OCI-LY7 (cell line): ENCODE data around the gene IL1RAPL1.

ENCODE experiments used
- EZH2phosphoT487 ChIP-seq: fragments of 200-600 bp; sonication (generic); IDR thresholded peaks from 2 replicates; pipeline ENCODE4 v1.6.1; 2018; ENCODE audit warnings: low read depth, borderline replicate concordance, mild to moderate bottlenecking, mixed run types, antibody characterized with exemption, low read length, moderate library complexity, mixed read lengths
- TF ChIP-seq, protein P1 (sequence below): fragments of 200-600 bp; sonication (generic); conservative IDR thresholded peaks from 2 replicates; pipeline ENCODE4 v1.5.1; 2014; ENCODE audit warnings: mild to moderate bottlenecking, antibody characterized with exemption, low read length, moderate library complexity, mixed read lengths

GRCh38 chrX:29824176-29824906 is 1237.1 kb downstream of the IL1RAPL1 start:
- TF ChIP-seq, protein P1, sequence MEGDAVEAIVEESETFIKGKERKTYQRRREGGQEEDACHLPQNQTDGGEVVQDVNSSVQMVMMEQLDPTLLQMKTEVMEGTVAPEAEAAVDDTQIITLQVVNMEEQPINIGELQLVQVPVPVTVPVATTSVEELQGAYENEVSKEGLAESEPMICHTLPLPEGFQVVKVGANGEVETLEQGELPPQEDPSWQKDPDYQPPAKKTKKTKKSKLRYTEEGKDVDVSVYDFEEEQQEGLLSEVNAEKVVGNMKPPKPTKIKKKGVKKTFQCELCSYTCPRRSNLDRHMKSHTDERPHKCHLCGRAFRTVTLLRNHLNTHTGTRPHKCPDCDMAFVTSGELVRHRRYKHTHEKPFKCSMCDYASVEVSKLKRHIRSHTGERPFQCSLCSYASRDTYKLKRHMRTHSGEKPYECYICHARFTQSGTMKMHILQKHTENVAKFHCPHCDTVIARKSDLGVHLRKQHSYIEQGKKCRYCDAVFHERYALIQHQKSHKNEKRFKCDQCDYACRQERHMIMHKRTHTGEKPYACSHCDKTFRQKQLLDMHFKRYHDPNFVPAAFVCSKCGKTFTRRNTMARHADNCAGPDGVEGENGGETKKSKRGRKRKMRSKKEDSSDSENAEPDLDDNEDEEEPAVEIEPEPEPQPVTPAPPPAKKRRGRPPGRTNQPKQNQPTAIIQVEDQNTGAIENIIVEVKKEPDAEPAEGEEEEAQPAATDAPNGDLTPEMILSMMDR: no peak
- TF ChIP-seq EZH2phosphoT487: no peak
